ENCODE data around the gene CDKN1A. TPM values are rescaled to one million over a fixed set of nuclear protein-coding genes. Genes with fewer than 3 reads are reported as not detected.

The CDKN1A gene
- total and polyA plus RNA-seq, 9 donors, result 82.1 to 305 (median 134) TPM

DNA sequence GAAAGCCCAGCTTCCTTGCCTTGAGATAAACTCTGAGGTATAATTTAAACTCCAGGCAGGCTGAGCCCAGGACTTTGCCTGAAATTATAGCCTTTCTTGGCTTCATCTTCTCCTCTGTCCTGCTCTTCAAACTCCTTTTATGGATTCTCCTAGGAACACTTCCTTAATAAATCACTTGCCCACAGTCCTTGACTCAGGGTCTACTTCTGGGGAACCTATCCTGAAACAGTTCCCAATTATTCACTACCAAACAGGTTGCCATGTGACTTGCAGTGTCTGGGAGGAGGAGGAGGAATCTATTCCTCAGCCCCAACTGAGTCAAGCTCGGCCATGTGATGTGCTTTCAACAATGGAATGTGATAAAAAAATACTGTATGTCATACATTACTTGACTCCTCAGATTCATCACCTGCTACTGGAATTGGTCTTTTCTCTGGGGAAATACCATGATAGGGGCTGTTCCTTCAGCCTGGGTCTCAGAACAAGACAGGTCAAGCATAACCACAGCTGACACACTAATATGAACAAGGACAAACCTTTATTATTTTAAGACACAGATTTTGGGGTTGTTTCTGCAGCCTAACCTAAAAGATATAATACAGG is 20.5 kb upstream of the CDKN1A start:
- intact Hi-C loops (cut with DNase I), result no loop called here
- no peak for TF ChIP-seq EP300 (IDR thresholded peaks at IDR 0.05)
- no peak for TF ChIP-seq POLR2A (IDR thresholded peaks at IDR 0.05)
- TF ChIP-seq, protein P1, sequence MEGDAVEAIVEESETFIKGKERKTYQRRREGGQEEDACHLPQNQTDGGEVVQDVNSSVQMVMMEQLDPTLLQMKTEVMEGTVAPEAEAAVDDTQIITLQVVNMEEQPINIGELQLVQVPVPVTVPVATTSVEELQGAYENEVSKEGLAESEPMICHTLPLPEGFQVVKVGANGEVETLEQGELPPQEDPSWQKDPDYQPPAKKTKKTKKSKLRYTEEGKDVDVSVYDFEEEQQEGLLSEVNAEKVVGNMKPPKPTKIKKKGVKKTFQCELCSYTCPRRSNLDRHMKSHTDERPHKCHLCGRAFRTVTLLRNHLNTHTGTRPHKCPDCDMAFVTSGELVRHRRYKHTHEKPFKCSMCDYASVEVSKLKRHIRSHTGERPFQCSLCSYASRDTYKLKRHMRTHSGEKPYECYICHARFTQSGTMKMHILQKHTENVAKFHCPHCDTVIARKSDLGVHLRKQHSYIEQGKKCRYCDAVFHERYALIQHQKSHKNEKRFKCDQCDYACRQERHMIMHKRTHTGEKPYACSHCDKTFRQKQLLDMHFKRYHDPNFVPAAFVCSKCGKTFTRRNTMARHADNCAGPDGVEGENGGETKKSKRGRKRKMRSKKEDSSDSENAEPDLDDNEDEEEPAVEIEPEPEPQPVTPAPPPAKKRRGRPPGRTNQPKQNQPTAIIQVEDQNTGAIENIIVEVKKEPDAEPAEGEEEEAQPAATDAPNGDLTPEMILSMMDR (IDR thresholded peaks at IDR 0.05), result no peak
- WGBS, 3 donors, result 22 to 32% (median 29%) methylated on average over 1 of the region's 1 CpG
- Histone ChIP-seq H3K4me3 (no peak overlapping the region), H3K9me3 (no peaks in the 10 kb centered on the region), H3K4me1 (ENCODE audit: insufficient read depth) (peaks cover 9% of the 10 kb centered on the region), H3K27me3 (no peaks in the 10 kb centered on the region), H3K36me3 (no peaks in the 10 kb centered on the region), H3K27ac (no peak overlapping the region)
- DNase-seq, result no peak

DNA sequence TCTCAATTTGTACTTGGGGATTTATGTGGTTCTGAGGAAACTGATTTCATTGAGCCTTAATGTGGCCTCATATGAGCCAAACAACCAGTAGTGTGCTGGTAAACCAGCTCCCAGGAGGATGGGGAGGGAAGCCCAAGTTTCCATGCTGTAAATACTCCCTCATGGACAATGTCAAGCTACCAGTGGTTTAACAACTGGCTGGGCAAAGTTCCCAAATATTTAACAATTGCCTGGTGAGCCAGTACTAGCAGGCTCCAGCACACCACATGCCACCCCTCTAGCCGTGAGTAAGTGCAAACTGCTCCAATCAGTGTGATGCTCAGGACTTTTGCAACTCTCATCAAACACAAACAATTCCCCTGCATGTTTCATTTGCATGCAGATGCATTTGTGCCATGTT is 19.2 kb upstream of the CDKN1A start:
- intact Hi-C loops (cut with DNase I), result no loop called here
- TF ChIP-seq EP300 (IDR thresholded peaks at IDR 0.05) (no peak), POLR2A (IDR thresholded peaks at IDR 0.05) (no peak)
- TF ChIP-seq, protein P1 (IDR thresholded peaks at IDR 0.05), result no peak
- Histone ChIP-seq H3K4me1 (ENCODE audit: insufficient read depth) (peaks cover 9% of the 10 kb centered on the region), H3K27me3 (no peaks in the 10 kb centered on the region), H3K4me3 (no peak overlapping the region), H3K27ac (no peak overlapping the region), H3K9me3 (no peaks in the 10 kb centered on the region), H3K36me3 (no peaks in the 10 kb centered on the region)
- no peak for DNase-seq
- 25 to 47% (median 29%) methylated on average over 1 of the region's 1 CpG for WGBS, 3 donors

DNA sequence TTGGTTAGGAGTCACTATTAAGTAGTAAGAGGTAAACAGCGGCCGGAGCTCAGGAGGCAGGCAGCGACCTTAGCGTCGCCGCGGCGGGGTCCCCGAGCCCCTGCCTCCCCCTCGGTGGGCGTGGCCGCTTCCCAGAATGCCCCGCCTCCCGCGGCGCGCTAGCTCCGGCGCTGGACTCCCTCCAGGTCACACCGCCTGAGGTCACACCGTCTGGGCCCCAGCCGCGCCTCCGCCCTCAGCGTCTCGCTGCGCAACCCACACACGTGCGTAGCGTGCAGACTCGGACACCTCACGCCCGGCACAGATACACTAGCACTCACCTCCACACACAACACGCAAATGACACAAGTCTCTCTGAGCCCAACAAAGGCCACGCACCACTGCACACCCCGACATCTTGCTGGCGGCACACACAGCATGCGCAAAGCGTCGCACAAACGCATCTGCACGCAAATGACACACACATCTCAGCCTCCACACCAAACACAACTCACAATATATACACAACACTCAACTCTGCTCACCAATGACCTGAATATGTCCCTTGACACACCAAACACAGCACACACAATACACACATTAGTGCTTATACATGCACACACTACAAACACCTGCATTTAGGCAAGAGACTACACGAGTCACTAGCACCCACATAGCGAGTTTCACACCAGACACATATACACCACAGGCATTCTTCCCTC is 17.6 kb upstream of the CDKN1A start:
- Histone ChIP-seq H3K9me3 (no peaks in the 10 kb centered on the region), H3K36me3 (no peaks in the 10 kb centered on the region), H3K4me3 (no peak overlapping the region), H3K27me3 (no peaks in the 10 kb centered on the region), H3K27ac (peak overlapping the region in 1 of 2 donors; percentile 55), H3K4me1 (ENCODE audit: insufficient read depth) (peaks cover 9% of the 10 kb centered on the region)
- TF ChIP-seq POLR2A (IDR thresholded peaks at IDR 0.05) (no peak), EP300 (IDR thresholded peaks at IDR 0.05) (no peak)
- TF ChIP-seq, protein P1 (IDR thresholded peaks at IDR 0.05), result no peak
- 15 to 27% (median 21%) methylated on average over 42 to 44 of the region's 44 CpGs for WGBS, 3 donors
- intact Hi-C loops (cut with DNase I), result no loop called here
- peak; percentile 83 to 92 (median 89) for DNase-seq

DNA sequence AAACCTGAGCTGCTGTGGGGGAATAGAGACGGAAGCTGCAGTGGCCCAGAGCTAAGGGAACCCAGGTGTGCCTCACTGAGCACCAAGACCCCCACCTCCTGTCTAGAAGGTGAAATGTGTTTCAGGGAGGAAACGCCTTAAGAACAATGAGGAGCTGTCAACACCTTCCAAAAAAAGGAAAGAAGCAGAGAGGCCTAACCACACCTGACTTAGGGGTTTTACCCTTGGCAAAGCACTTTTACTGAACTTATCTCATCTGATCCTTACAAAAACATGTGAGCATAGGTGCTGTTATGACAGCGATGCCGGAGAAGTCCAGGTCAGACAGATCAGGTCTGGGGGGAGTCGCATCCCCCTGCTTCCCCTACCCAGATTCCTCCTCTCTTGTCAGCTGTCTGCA is 16.1 kb upstream of the CDKN1A start:
- Histone ChIP-seq H3K27me3 (no peaks in the 10 kb centered on the region), H3K4me1 (ENCODE audit: insufficient read depth) (peaks cover 15% of the 10 kb centered on the region), H3K4me3 (no peak overlapping the region), H3K9me3 (no peaks in the 10 kb centered on the region), H3K27ac (no peak overlapping the region), H3K36me3 (no peaks in the 10 kb centered on the region)
- intact Hi-C loops (cut with DNase I), result no loop called here
- 87 to 96% (median 94%) methylated on average over 5 of the region's 5 CpGs for WGBS, 3 donors
- no peak for DNase-seq
- TF ChIP-seq POLR2A (IDR thresholded peaks at IDR 0.05) (no peak), EP300 (IDR thresholded peaks at IDR 0.05) (no peak)
- TF ChIP-seq, protein P1 (IDR thresholded peaks at IDR 0.05), result no peak

Measured in ovary (tissue), 9 donors.